GM12878 (cell line): ENCODE data around the gene RIPPLY1. TPM values are rescaled to one million over a fixed set of nuclear protein-coding genes. Genes with fewer than 3 reads are reported as not detected.
"Not testable (repeated sequence)": the region's sequence is repeated elsewhere in the genome, so short reads cannot be mapped to it uniquely, and the experiment has no call there.

Source experiments
- ATAC-seq: fragments of 200-7000 bp; cut with Tn5 transposase; 3 replicates; pipeline ENCODE4 v1.9.1; 2020; ENCODE audit warnings: mild to moderate bottlenecking, moderate library complexity
- BruUV-seq: library from RNA; stranded (reverse); fragments of 400-500 nt; replicated peaks from 2 replicates; lab custom pipeline; 2021; lab: Mats Ljungman, UMichigan
- CTCF ChIA-PET: fragments of 300-600 bp; sonication (Branson Sonifier 250); formaldehyde crosslinking; extraction: SDS; loops from one replicate; lab custom pipeline; 2021; ENCODE audit warnings: inconsistent platforms; lab: Yijun Ruan, JAX
- POLR2A ChIA-PET: fragments of 350-600 bp; formaldehyde crosslinking; extraction: SDS; loops from one replicate; lab custom pipeline; 2021; ENCODE audit warnings: inconsistent platforms; lab: Charles Lee
- RAD21 ChIA-PET: fragments of 300-600 bp; sonication (Branson Sonifier 250); formaldehyde crosslinking; loops from one replicate; lab custom pipeline; 2023; ENCODE audit warnings: antibody characterized with exemption; ENCODE audit not compliant: unreplicated experiment; lab: Charles Lee
- SMC1A ChIA-PET: fragments of 300-600 bp; sonication (Branson Sonifier 250); formaldehyde crosslinking; loops from one replicate; lab custom pipeline; 2023; ENCODE audit not compliant: unreplicated experiment, uncharacterized antibody; lab: Charles Lee
- DNase-seq: peaks from one replicate; pipeline ENCODE4 v3.0.0-alpha.2; 2011; ENCODE audit warnings: low read depth, low spot score
- FAIRE-seq: peaks from 3 replicates; lab custom pipeline; 2011; peaks lifted over from hg19 to GRCh38; lab: Jason Lieb, UNC
- H2AFZ ChIP-seq: 2 replicates; pipeline ENCODE4 v1.6.0; 2011; ENCODE audit warnings: low read depth, low read length, control low read depth; ENCODE audit not compliant: control insufficient read depth
- H3K27ac ChIP-seq: 2 replicates; pipeline ENCODE4 v1.5.1; 2011; ENCODE audit warnings: control low read depth; ENCODE audit not compliant: control insufficient read depth, insufficient read depth
- H3K27me3 ChIP-seq, 2 experiments: replicated peaks in 1 of 2; 2 replicates each; pipeline versions ENCODE4 v1.6.0 to v1.6.1; 2011; ENCODE audit warnings: low read length in 1 of 2; ENCODE audit not compliant: control insufficient read depth in 2 of 2, insufficient read depth in 2 of 2
- H3K36me3 ChIP-seq, 2 experiments: 2 replicates each; pipeline ENCODE4 v1.5.1; 2011; ENCODE audit warnings: low read length in 1 of 2; ENCODE audit not compliant: control insufficient read depth in 2 of 2, insufficient read depth in 2 of 2
- H3K4me1 ChIP-seq: 2 replicates; pipeline ENCODE4 v1.6.1; 2011; ENCODE audit warnings: mild to moderate bottlenecking, low read length, moderate library complexity, mixed read lengths; ENCODE audit not compliant: control insufficient read depth, insufficient read depth
- H3K4me2 ChIP-seq: 2 replicates; pipeline ENCODE4 v1.6.0; 2011; ENCODE audit warnings: control low read depth; ENCODE audit not compliant: control insufficient read depth, insufficient read depth
- H3K4me3 ChIP-seq: fragments of 200-600 bp; sonication (generic); 2 replicates; pipeline ENCODE4 v1.5.1; 2016
- H3K79me2 ChIP-seq: 2 replicates; pipeline ENCODE4 v1.6.0; 2011; ENCODE audit warnings: low read length; ENCODE audit not compliant: control insufficient read depth, insufficient read depth
- H3K9ac ChIP-seq: 2 replicates; pipeline ENCODE4 v1.8.0; 2011; ENCODE audit warnings: low read length, control low read depth, mixed read lengths; ENCODE audit not compliant: control insufficient read depth, insufficient read depth
- H3K9me3 ChIP-seq: replicated peaks from 3 replicates; pipeline ENCODE4 v1.5.1; 2011; ENCODE audit warnings: mild to moderate bottlenecking, low read length; ENCODE audit not compliant: control insufficient read depth, insufficient read depth
- H4K20me1 ChIP-seq: 2 replicates; pipeline ENCODE4 v1.6.0; 2011; ENCODE audit not compliant: control insufficient read depth, insufficient read depth
- CTCF ChIP-seq, 3 experiments: IDR thresholded peaks in 2 of 3; conservative IDR thresholded peaks in 1 of 3; 2 replicates each; pipeline ENCODE4 v1.5.1; 2011; ENCODE audit warnings: low read depth in 3 of 3, low read length in 3 of 3, mild to moderate bottlenecking in 3 of 3, control low read depth in 2 of 3, moderate library complexity in 2 of 3, inconsistent platforms in 1 of 3, mixed read lengths in 1 of 3; ENCODE audit not compliant: control insufficient read depth in 2 of 3, insufficient read depth in 1 of 3; ENCODE audit errors: extremely low read depth in 1 of 3
- NR2C1 ChIP-seq: fragments of 450-650 bp; IDR thresholded peaks from 2 replicates; pipeline ENCODE4 v1.6.1; 2017; ENCODE audit warnings: antibody characterized with exemption, mild to moderate bottlenecking, moderate library complexity
- RAD21 ChIP-seq: IDR thresholded peaks from 2 replicates; pipeline ENCODE4 v1.6.1; 2011; ENCODE audit warnings: mild to moderate bottlenecking, low read depth, low read length, moderate library complexity; ENCODE audit not compliant: insufficient read depth
- SMC3 ChIP-seq: IDR thresholded peaks from 2 replicates; pipeline ENCODE4 v1.6.1; 2011; ENCODE audit warnings: low read length, improper control_type of control experiment, borderline replicate concordance
- WGBS: methylation state at CpG from one replicate; pipeline ENCODE4 v1.1.6; 2016; ENCODE audit warnings: low lambda C conversion rate; ENCODE audit not compliant: insufficient replicate concordance, insufficient coverage; ENCODE audit errors: missing lambda C conversion rate; 5-methylcytosine and 5-hydroxymethylcytosine counted together
- in situ Hi-C: fragments of 300-500 bp; cut with MboI; formaldehyde crosslinking; loops from 9 replicates; pipeline ENCODE4 v1.14.3; 2018; ENCODE audit warnings: mixed read lengths
- intact Hi-C: fragments of 100-400 bp; cut with micrococcal nuclease; formaldehyde crosslinking; loops from one replicate; pipeline ENCODE4 v1.14.2; 2022; ENCODE audit not compliant: unreplicated experiment
- polyA plus RNA-seq, 11 experiments: library from polyadenylated mRNA; depleted of rRNA in 4 of 11; unstranded in 6 of 11; stranded (reverse) in 5 of 11; fragments of >200 nt; fragmentation: Nextera tagmentation in 4 of 11; fragmentation: Illumina TruSeq in 1 of 11; extraction: Ambion mirVana in 4 of 11; extraction: Trizol in 1 of 11; gene quantifications; 1 replicate in 1 of 11; 2 replicates in 10 of 11; pipeline versions ENCODE4 v1.2.1 to v1.2.3, GENCODE V29; 2011 to 2016; ENCODE audit warnings: inconsistent platforms in 2 of 11, missing spikeins in 2 of 11, low read depth in 1 of 11
- total RNA-seq, 4 experiments: library from RNA; depleted of rRNA in 3 of 4; stranded (reverse); fragments of >200 nt in 3 of 4; fragmentation: Illumina TruSeq in 1 of 4; extraction: Trizol in 1 of 4; gene quantifications; 2 replicates each; pipeline versions ENCODE4 v1.2.1 to v1.2.3, GENCODE V29; 2013 to 2021
- TF ChIP-seq, protein P1 (sequence below): fragments of 450-650 bp; formaldehyde crosslinking; IDR thresholded peaks from 2 replicates; pipeline ENCODE4 v1.5.0; 2022; ENCODE audit warnings: mild to moderate bottlenecking, missing genetic modification characterization

Gene RIPPLY1
- total and polyA plus RNA-seq, 10 of the 15 experiments (the other 5 are each of a cell fraction or from before 2014, with no cell fraction given) = not detected

DNA sequence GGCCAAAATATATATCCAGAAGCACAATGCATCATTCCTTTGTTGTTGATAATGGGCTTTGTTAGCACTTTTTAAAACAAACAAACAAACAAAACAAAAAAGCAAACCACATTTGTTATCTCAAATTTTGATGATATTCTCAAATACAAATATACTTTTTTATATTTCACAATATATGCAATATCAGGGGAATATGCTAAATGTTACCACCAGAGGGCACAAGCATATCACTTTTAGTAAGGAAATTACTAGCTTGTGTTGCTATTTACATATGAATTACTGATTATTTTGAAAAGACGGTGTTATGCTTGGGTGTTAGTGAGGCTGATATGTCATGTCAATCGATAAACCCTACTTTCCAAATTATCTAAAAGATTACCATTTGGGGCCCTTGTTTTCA lies 29.1 kb downstream of the RIPPLY1 start:
- intact Hi-C loops = no loop called here
- 0% methylated on average over 2 of the region's 2 CpGs for WGBS
- no peaks in the 10 kb centered on the region for H3K4me1 ChIP-seq
- H3K9ac ChIP-seq = no peak overlapping the region
- FAIRE-seq (peak; percentile 77), ATAC-seq (peak; percentile 62), DNase-seq (no peak)
- no peaks in the 10 kb centered on the region for H3K79me2 ChIP-seq
- no peaks in the 10 kb centered on the region for H3K36me3 ChIP-seq
- H3K4me3 ChIP-seq = no peak overlapping the region
- ChIA-PET SMC1A (interaction anchor here (1.0 to 1.8 kb wide), 2 partner anchors 9 to 21 kb away, joined by 3 to 4 read pairs; no protein-coding TSS in a partner anchor), CTCF (interaction anchor here (0.7 to 3.5 kb wide), 12 partner anchors 8 to 1491 kb away, joined by 3 to 15 read pairs (median 4); no protein-coding TSS in a partner anchor), POLR2A (no interaction called here), RAD21 (interaction anchor here (1.0 to 2.4 kb wide), 2 partner anchors 20 to 24 kb away, joined by 4 to 10 read pairs; no protein-coding TSS in a partner anchor)
- H3K27me3 ChIP-seq = no peaks in the 10 kb centered on the region
- no TSS peak for BruUV-seq
- in situ Hi-C loops = no loop called here
- H3K27ac ChIP-seq = no peak overlapping the region
- H3K4me2 ChIP-seq = no peak overlapping the region
- H3K9me3 ChIP-seq = no peaks in the 10 kb centered on the region
- no peaks in the 10 kb centered on the region for H4K20me1 ChIP-seq
- no peak overlapping the region for H2AFZ ChIP-seq
- TF ChIP-seq NR2C1 (no peak), RAD21 (peak; percentile 35; the same call in 1 of the 2 replicates), CTCF (IDR thresholded peaks at IDR 0.05 in 2 of 3, conservative IDR thresholded peaks at IDR 0.05 in 1 of 3; ENCODE audit: control insufficient read depth in 2 of 3, extremely low read depth in 1 of 3, insufficient read depth in 1 of 3, low read depth in 3 of 3, low read length in 3 of 3) (peak; percentile 38 to 53 (median 49); a peak in 5 of 6 replicates), SMC3 (peak; percentile 31; the same call in 1 of the 2 replicates)
- TF ChIP-seq, protein P1, sequence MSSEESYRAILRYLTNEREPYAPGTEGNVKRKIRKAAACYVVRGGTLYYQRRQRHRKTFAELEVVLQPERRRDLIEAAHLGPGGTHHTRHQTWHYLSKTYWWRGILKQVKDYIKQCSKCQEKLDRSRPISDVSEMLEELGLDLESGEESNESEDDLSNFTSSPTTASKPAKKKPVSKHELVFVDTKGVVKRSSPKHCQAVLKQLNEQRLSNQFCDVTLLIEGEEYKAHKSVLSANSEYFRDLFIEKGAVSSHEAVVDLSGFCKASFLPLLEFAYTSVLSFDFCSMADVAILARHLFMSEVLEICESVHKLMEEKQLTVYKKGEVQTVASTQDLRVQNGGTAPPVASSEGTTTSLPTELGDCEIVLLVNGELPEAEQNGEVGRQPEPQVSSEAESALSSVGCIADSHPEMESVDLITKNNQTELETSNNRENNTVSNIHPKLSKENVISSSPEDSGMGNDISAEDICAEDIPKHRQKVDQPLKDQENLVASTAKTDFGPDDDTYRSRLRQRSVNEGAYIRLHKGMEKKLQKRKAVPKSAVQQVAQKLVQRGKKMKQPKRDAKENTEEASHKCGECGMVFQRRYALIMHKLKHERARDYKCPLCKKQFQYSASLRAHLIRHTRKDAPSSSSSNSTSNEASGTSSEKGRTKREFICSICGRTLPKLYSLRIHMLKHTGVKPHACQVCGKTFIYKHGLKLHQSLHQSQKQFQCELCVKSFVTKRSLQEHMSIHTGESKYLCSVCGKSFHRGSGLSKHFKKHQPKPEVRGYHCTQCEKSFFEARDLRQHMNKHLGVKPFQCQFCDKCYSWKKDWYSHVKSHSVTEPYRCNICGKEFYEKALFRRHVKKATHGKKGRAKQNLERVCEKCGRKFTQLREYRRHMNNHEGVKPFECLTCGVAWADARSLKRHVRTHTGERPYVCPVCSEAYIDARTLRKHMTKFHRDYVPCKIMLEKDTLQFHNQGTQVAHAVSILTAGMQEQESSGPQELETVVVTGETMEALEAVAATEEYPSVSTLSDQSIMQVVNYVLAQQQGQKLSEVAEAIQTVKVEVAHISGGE (CRISPR knock-in tag) = no peak

DNA sequence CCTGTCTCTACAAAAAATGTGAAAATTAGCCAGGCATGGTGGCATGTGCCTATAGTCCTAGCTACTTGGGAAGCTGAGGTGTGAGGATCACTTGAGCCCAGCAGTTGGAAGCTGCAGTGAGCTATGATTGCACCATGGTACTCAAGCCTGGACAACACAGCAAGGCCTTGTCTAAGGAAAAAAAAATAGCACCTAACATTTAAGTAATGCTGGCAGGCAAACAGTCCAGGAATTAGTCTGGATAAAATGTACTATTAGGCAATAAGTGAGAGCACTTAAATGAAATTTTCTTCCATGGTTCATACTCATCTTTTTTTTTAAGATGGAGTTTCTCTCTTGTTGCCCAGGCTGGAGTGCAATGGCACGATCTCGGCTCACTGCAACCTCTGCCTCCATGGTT lies 30.3 kb downstream of the RIPPLY1 start:
- H3K4me3 ChIP-seq, in situ Hi-C loops, RAD21 ChIA-PET, H3K9ac ChIP-seq, DNase-seq, H4K20me1 ChIP-seq, H2AFZ ChIP-seq, H3K4me2 ChIP-seq, SMC1A ChIA-PET, H3K27ac ChIP-seq, intact Hi-C loops, BruUV-seq, ATAC-seq, H3K79me2 ChIP-seq, H3K36me3 ChIP-seq, H3K4me1 ChIP-seq, FAIRE-seq, H3K27me3 ChIP-seq, H3K9me3 ChIP-seq, POLR2A ChIA-PET: not testable (repeated sequence)
- CTCF ChIA-PET = interaction anchor here (1.0 to 2.8 kb wide), 3 partner anchors 10 to 30 kb away, joined by 4 to 15 read pairs (median 5); partner anchors contain the start of gene RIPPLY1
- WGBS = 90% methylated on average over 2 of the region's 2 CpGs
